ENCODE measurements around the gene C2orf74. TPM values are rescaled to one million over a fixed set of nuclear protein-coding genes. Genes with fewer than 3 reads are reported as not detected.
"Not testable (repeated sequence)": the region's sequence is repeated elsewhere in the genome, so short reads cannot be mapped to it uniquely, and the experiment has no call there.

The C2orf74 gene
- 10 to 100 TPM; 23.7 to 40.2 (median 28.4) TPM for polyA plus RNA-seq

- Mint-ChIP-seq H3K27me3 (ENCODE audit: low read depth in 3 of 3) (peaks cover 0 to 2% (median 0%) of the 10 kb centered on the region in 3 donors), H3K36me3 (peaks cover 31 to 56% (median 51%) of the 10 kb centered on the region in 3 donors), H3K9me3 (no peaks in the 10 kb centered on the region), H3K4me3 (no peak within 1 kb of the TSS), H3K27ac (peak within 1 kb of the TSS in 1 of 6 donors; percentile 64), H3K4me1 (peaks cover 1 to 5% of the 10 kb centered on the region in 2 donors)
- no peak for DNase-seq
These were observed at the start of gene C2orf74 for GRCh38 chr2:61161888-61162287. Gene C2orf74 (plus strand): TSS chr2:61162188. CDS start chr2:61162515, 327 bp downstream.

- H3K27me3 Mint-ChIP-seq (ENCODE audit: low read depth in 3 of 3): no peaks in the 10 kb centered on the region
These were observed 47.8 kb upstream of the C2orf74 start for GRCh38 chr2:61114147-61114546.

GRCh38 chr2:61116302-61116701 lies 45.7 kb upstream of the C2orf74 start:
- H3K36me3 Mint-ChIP-seq: peaks cover 23 to 52% (median 25%) of the 10 kb centered on the region in 3 donors
- H3K9me3 Mint-ChIP-seq: no peaks in the 10 kb centered on the region
- no peak overlapping the region for H3K4me3 Mint-ChIP-seq
- H3K27ac Mint-ChIP-seq: no peak overlapping the region
- H3K4me1 Mint-ChIP-seq: no peaks in the 10 kb centered on the region
- no peak for DNase-seq
- H3K27me3 Mint-ChIP-seq (ENCODE audit: low read depth in 3 of 3): no peaks in the 10 kb centered on the region

More at GRCh38 chr2:61114147-61114546, 47.8 kb upstream of the C2orf74 start:
- H3K4me3 Mint-ChIP-seq: no peak overlapping the region
- no peaks in the 10 kb centered on the region for H3K9me3 Mint-ChIP-seq
- peaks cover 27 to 53% (median 29%) of the 10 kb centered on the region in 3 donors for H3K36me3 Mint-ChIP-seq
- no peaks in the 10 kb centered on the region for H3K4me1 Mint-ChIP-seq
- no peak overlapping the region for H3K27ac Mint-ChIP-seq
- no peak for DNase-seq

- DNase-seq: no peak
- Mint-ChIP-seq H3K27ac (no peak overlapping the region), H3K36me3 (peaks cover 16 to 41% (median 17%) of the 10 kb centered on the region in 3 donors), H3K27me3 (ENCODE audit: low read depth in 3 of 3) (no peaks in the 10 kb centered on the region), H3K9me3 (no peaks in the 10 kb centered on the region), H3K4me3 (no peak overlapping the region), H3K4me1 (no peaks in the 10 kb centered on the region)
These were observed 44.5 kb upstream of the C2orf74 start for GRCh38 chr2:61117534-61117933.

GRCh38 chr2:61125123-61125710 lies 36.8 kb upstream of the C2orf74 start:
- Mint-ChIP-seq H3K4me3 (no peak overlapping the region), H3K9me3 (no peaks in the 10 kb centered on the region), H3K4me1 (no peaks in the 10 kb centered on the region), H3K27ac (no peak overlapping the region), H3K36me3 (peaks cover 0 to 8% (median 4%) of the 10 kb centered on the region in 3 donors), H3K27me3 (ENCODE audit: low read depth in 3 of 3) (peaks cover 0 to 2% (median 0%) of the 10 kb centered on the region in 3 donors)
- no peak for DNase-seq

- H3K4me3 Mint-ChIP-seq: no peak overlapping the region
- no peak overlapping the region for H3K27ac Mint-ChIP-seq
- H3K4me1 Mint-ChIP-seq: no peaks in the 10 kb centered on the region
- H3K9me3 Mint-ChIP-seq: no peaks in the 10 kb centered on the region
- no peak for DNase-seq
- peaks cover 0 to 5% (median 4%) of the 10 kb centered on the region in 3 donors for H3K36me3 Mint-ChIP-seq
- H3K27me3 Mint-ChIP-seq (ENCODE audit: low read depth in 3 of 3): peaks cover 0 to 2% (median 0%) of the 10 kb centered on the region in 3 donors
These were observed 36.2 kb upstream of the C2orf74 start for GRCh38 chr2:61125798-61126197.

GRCh38 chr2:61128122-61128521 lies 33.9 kb upstream of the C2orf74 start:
- not testable (repeated sequence) for H3K9me3 Mint-ChIP-seq; DNase-seq; H3K4me3 Mint-ChIP-seq; H3K27me3 Mint-ChIP-seq (ENCODE audit: low read depth in 3 of 3); H3K36me3 Mint-ChIP-seq; H3K4me1 Mint-ChIP-seq; H3K27ac Mint-ChIP-seq

GRCh38 chr2:61134141-61134540 lies 27.8 kb upstream of the C2orf74 start:
- no peak for DNase-seq
- Mint-ChIP-seq H3K4me3 (no peak overlapping the region), H3K4me1 (no peaks in the 10 kb centered on the region), H3K36me3 (no peaks in the 10 kb centered on the region), H3K9me3 (no peaks in the 10 kb centered on the region), H3K27ac (no peak overlapping the region), H3K27me3 (ENCODE audit: low read depth in 3 of 3) (peaks cover 0 to 5% (median 0%) of the 10 kb centered on the region in 3 donors)

- no peaks in the 10 kb centered on the region for H3K4me1 Mint-ChIP-seq
- H3K4me3 Mint-ChIP-seq: no peak overlapping the region
- no peaks in the 10 kb centered on the region for H3K36me3 Mint-ChIP-seq
- no peak overlapping the region for H3K27ac Mint-ChIP-seq
- peaks cover 0 to 5% (median 0%) of the 10 kb centered on the region in 3 donors for H3K27me3 Mint-ChIP-seq (ENCODE audit: low read depth in 3 of 3)
- peak; percentile 4 to 12 (median 6) for DNase-seq
- H3K9me3 Mint-ChIP-seq: no peaks in the 10 kb centered on the region
These were observed 26.5 kb upstream of the C2orf74 start for GRCh38 chr2:61135510-61135909.

- H3K4me1 Mint-ChIP-seq: no peaks in the 10 kb centered on the region
- peaks cover 0 to 2% (median under 1%) of the 10 kb centered on the region in 3 donors for H3K27me3 Mint-ChIP-seq (ENCODE audit: low read depth in 3 of 3)
- DNase-seq: no peak
- no peak overlapping the region for H3K4me3 Mint-ChIP-seq
- H3K9me3 Mint-ChIP-seq: no peaks in the 10 kb centered on the region
- no peak overlapping the region for H3K27ac Mint-ChIP-seq
- H3K36me3 Mint-ChIP-seq: no peaks in the 10 kb centered on the region
These were observed 23.1 kb upstream of the C2orf74 start for GRCh38 chr2:61138859-61139258.

GRCh38 chr2:61141151-61141550 lies 20.8 kb upstream of the C2orf74 start:
- Mint-ChIP-seq H3K4me3 (no peak overlapping the region), H3K27me3 (ENCODE audit: low read depth in 3 of 3) (peaks cover 4 to 6% (median 5%) of the 10 kb centered on the region in 3 donors), H3K4me1 (peaks cover 12 to 15% of the 10 kb centered on the region in 2 donors), H3K36me3 (peaks cover 0 to 4% (median 0%) of the 10 kb centered on the region in 3 donors), H3K9me3 (no peaks in the 10 kb centered on the region), H3K27ac (no peak overlapping the region)
- DNase-seq: no peak

GRCh38 chr2:61144697-61145268 lies 17.2 kb upstream of the C2orf74 start:
- Mint-ChIP-seq H3K27me3 (ENCODE audit: low read depth in 3 of 3) (peaks cover 3 to 8% (median 5%) of the 10 kb centered on the region in 3 donors), H3K4me3 (peak overlapping the region; percentile 91 to 97 (median 93)), H3K27ac (peak overlapping the region; percentile 89 to 96 (median 92)), H3K9me3 (no peaks in the 10 kb centered on the region), H3K4me1 (peaks cover 12 to 21% of the 10 kb centered on the region in 2 donors), H3K36me3 (peaks cover 7 to 11% (median 9%) of the 10 kb centered on the region in 3 donors)
- peak; percentile 89 to 93 (median 92) for DNase-seq

GRCh38 chr2:61145990-61146389 lies 16.0 kb upstream of the C2orf74 start:
- H3K4me1 Mint-ChIP-seq: peaks cover 12 to 26% of the 10 kb centered on the region in 2 donors
- H3K9me3 Mint-ChIP-seq: no peaks in the 10 kb centered on the region
- DNase-seq: no peak
- H3K36me3 Mint-ChIP-seq: peaks cover 7 to 18% (median 16%) of the 10 kb centered on the region in 3 donors
- H3K27me3 Mint-ChIP-seq (ENCODE audit: low read depth in 3 of 3): peaks cover 3 to 8% (median 5%) of the 10 kb centered on the region in 3 donors
- H3K27ac Mint-ChIP-seq: peak overlapping the region; percentile 7 to 93 (median 66)
- H3K4me3 Mint-ChIP-seq: peak overlapping the region; percentile 55 to 97 (median 75)

GRCh38 chr2:61148091-61148490 lies 13.9 kb upstream of the C2orf74 start:
- not testable (repeated sequence) for DNase-seq; H3K9me3 Mint-ChIP-seq; H3K4me3 Mint-ChIP-seq; H3K27ac Mint-ChIP-seq; H3K27me3 Mint-ChIP-seq (ENCODE audit: low read depth in 3 of 3)
- Mint-ChIP-seq H3K36me3 (peaks cover 10 to 26% (median 20%) of the 10 kb centered on the region in 3 donors), H3K4me1 (peaks cover 12 to 26% of the 10 kb centered on the region in 2 donors)
